ENCODE results near the gene RBM19.

- TF ChIP-seq POLR2A (IDR thresholded peaks at IDR 0.05): no peak
- TF ChIP-seq CTCF (IDR thresholded peaks at IDR 0.05): no peak
Measured at GRCh38 chr12:113831476-113831875, 134.6 kb downstream of the RBM19 start.
